ENCODE data around the gene COMT. TPM values are rescaled to one million over a fixed set of nuclear protein-coding genes. Genes with fewer than 3 reads are reported as not detected.

COMT gene
- 376 and 456 TPM in 2 replicates for total RNA-seq

GRCh38 chr22:19941365-19942082 is at the start of gene COMT, which contains the start of gene TXNRD2:
Gene COMT (plus strand): TSS chr22:19941772. CDS start chr22:19962527, 20,755 bp downstream.
Gene TXNRD2 (minus strand): TSS chr22:19941818. CDS start chr22:19941803, 15 bp downstream.
- no peak for DNase-seq (ENCODE audit: extremely low read depth, low read depth, low spot score)

- DNase-seq (ENCODE audit: extremely low read depth, low read depth, low spot score): no peak
These were observed 49.2 kb upstream of the COMT start for GRCh38 chr22:19892257-19892879.

GRCh38 chr22:19892925-19893324 is 48.6 kb upstream of the COMT start:
- no peak for DNase-seq (ENCODE audit: extremely low read depth, low read depth, low spot score)

- no peak for DNase-seq (ENCODE audit: extremely low read depth, low read depth, low spot score)
These were observed 48.2 kb upstream of the COMT start for GRCh38 chr22:19893363-19893762.

GRCh38 chr22:19895160-19895849 is 46.3 kb upstream of the COMT start:
- no peak for DNase-seq (ENCODE audit: extremely low read depth, low read depth, low spot score)

- DNase-seq (ENCODE audit: extremely low read depth, low read depth, low spot score): no peak
These were observed 44.8 kb upstream of the COMT start for GRCh38 chr22:19896665-19897355.

GRCh38 chr22:19897726-19898125 is 43.8 kb upstream of the COMT start:
- DNase-seq (ENCODE audit: extremely low read depth, low read depth, low spot score): no peak

GRCh38 chr22:19898145-19898544 is 43.4 kb upstream of the COMT start:
- no peak for DNase-seq (ENCODE audit: extremely low read depth, low read depth, low spot score)

GRCh38 chr22:19898831-19899567 is 42.6 kb upstream of the COMT start:
- no peak for DNase-seq (ENCODE audit: extremely low read depth, low read depth, low spot score)

GRCh38 chr22:19900707-19901436 is 40.7 kb upstream of the COMT start:
- no peak for DNase-seq (ENCODE audit: extremely low read depth, low read depth, low spot score)

- no peak for DNase-seq (ENCODE audit: extremely low read depth, low read depth, low spot score)
These were observed 39.9 kb upstream of the COMT start for GRCh38 chr22:19901577-19902244.

GRCh38 chr22:19902245-19902715 is 39.3 kb upstream of the COMT start:
- DNase-seq (ENCODE audit: extremely low read depth, low read depth, low spot score): no peak

- DNase-seq (ENCODE audit: extremely low read depth, low read depth, low spot score): no peak
These were observed 38.5 kb upstream of the COMT start for GRCh38 chr22:19903031-19903430.

- no peak for DNase-seq (ENCODE audit: extremely low read depth, low read depth, low spot score)
These were observed 38.1 kb upstream of the COMT start for GRCh38 chr22:19903513-19903912.

- DNase-seq (ENCODE audit: extremely low read depth, low read depth, low spot score): no peak
These were observed 37.3 kb upstream of the COMT start for GRCh38 chr22:19904174-19904856.

GRCh38 chr22:19904935-19905334 is 36.6 kb upstream of the COMT start:
- no peak for DNase-seq (ENCODE audit: extremely low read depth, low read depth, low spot score)

GRCh38 chr22:19905347-19906276 is 36.0 kb upstream of the COMT start:
- DNase-seq (ENCODE audit: extremely low read depth, low read depth, low spot score): no peak
